Measurements from ENCODE around the gene CEP128. TPM values are rescaled to one million over a fixed set of nuclear protein-coding genes. Genes with fewer than 3 reads are reported as not detected.

CEP128 gene
- total and polyA plus RNA-seq, 2 experiments from 2014 or later, result 7.6 to 17.6 TPM

DNA sequence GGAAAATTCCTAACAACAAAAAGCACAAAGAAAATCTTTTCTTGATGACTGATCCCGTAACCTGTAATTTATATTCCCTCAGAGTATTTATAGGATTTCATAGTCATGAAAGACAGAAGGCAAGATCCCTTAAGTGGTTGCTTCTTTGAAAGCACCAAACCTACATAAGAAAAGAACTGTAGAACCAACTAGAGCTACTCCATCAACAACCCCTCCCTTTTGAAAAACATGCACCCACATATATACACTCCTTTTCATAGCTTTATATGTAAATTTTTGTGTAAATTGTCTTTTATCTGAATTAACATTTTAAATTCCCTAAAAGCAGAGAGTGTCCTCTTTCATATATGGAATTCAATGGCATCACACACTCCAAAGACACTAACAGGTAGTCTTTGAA, 215.3 kb downstream of the CEP128 start (continued):
- TF ChIP-seq, protein P1, sequence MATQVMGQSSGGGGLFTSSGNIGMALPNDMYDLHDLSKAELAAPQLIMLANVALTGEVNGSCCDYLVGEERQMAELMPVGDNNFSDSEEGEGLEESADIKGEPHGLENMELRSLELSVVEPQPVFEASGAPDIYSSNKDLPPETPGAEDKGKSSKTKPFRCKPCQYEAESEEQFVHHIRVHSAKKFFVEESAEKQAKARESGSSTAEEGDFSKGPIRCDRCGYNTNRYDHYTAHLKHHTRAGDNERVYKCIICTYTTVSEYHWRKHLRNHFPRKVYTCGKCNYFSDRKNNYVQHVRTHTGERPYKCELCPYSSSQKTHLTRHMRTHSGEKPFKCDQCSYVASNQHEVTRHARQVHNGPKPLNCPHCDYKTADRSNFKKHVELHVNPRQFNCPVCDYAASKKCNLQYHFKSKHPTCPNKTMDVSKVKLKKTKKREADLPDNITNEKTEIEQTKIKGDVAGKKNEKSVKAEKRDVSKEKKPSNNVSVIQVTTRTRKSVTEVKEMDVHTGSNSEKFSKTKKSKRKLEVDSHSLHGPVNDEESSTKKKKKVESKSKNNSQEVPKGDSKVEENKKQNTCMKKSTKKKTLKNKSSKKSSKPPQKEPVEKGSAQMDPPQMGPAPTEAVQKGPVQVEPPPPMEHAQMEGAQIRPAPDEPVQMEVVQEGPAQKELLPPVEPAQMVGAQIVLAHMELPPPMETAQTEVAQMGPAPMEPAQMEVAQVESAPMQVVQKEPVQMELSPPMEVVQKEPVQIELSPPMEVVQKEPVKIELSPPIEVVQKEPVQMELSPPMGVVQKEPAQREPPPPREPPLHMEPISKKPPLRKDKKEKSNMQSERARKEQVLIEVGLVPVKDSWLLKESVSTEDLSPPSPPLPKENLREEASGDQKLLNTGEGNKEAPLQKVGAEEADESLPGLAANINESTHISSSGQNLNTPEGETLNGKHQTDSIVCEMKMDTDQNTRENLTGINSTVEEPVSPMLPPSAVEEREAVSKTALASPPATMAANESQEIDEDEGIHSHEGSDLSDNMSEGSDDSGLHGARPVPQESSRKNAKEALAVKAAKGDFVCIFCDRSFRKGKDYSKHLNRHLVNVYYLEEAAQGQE (IDR thresholded peaks at IDR 0.05; ENCODE audit: unreplicated experiment), result no peak
- TF ChIP-seq ZNF114 (CRISPR knock-in tag; IDR thresholded peaks at IDR 0.05) (no peak), EZH2 (IDR thresholded peaks at IDR 0.05; ENCODE audit: low read depth, unreplicated experiment) (no peak), EZH2phosphoT487 (IDR thresholded peaks at IDR 0.05; ENCODE audit: unreplicated experiment) (no peak), STAT1 (IDR thresholded peaks at IDR 0.05; ENCODE audit: unreplicated experiment) (no peak), POLR2AphosphoS5 (IDR thresholded peaks at IDR 0.05; ENCODE audit: low read depth) (no peak)
- TF ChIP-seq, protein P2, sequence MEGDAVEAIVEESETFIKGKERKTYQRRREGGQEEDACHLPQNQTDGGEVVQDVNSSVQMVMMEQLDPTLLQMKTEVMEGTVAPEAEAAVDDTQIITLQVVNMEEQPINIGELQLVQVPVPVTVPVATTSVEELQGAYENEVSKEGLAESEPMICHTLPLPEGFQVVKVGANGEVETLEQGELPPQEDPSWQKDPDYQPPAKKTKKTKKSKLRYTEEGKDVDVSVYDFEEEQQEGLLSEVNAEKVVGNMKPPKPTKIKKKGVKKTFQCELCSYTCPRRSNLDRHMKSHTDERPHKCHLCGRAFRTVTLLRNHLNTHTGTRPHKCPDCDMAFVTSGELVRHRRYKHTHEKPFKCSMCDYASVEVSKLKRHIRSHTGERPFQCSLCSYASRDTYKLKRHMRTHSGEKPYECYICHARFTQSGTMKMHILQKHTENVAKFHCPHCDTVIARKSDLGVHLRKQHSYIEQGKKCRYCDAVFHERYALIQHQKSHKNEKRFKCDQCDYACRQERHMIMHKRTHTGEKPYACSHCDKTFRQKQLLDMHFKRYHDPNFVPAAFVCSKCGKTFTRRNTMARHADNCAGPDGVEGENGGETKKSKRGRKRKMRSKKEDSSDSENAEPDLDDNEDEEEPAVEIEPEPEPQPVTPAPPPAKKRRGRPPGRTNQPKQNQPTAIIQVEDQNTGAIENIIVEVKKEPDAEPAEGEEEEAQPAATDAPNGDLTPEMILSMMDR (conservative IDR thresholded peaks at IDR 0.05; ENCODE audit: low read depth in 2 of 2), result no peak

DNA sequence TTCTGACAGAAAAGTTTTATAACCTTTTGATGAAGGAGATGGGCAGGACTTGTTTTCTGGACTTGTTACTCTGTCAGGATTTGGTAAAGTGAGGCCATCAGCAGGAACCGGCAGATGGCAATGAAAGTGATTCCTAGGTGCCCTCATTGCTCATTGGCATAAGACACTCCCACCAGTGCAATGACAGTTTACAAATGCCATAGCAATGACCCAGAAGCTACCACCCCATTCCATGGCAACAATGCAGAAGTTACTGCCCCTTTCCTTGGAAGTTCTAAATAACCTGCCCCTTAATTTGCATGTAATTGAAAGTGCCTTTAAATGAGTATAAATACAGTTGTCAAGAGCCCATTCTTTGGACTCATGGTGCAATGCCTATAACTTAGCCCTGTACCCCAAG, 222.6 kb downstream of the CEP128 start:
- Histone ChIP-seq H2AFZ (no peak overlapping the region), H3K27me3 (ENCODE audit: insufficient read depth) (no peaks in the 10 kb centered on the region), H3K4me1 (ENCODE audit: insufficient read depth) (no peaks in the 10 kb centered on the region), H3K4me2 (no peak overlapping the region), H3K36me3 (ENCODE audit: insufficient read depth) (no peaks in the 10 kb centered on the region), H3K4me3 (no peak overlapping the region), H4K20me1 (replicated peaks; ENCODE audit: insufficient read depth) (no peaks in the 10 kb centered on the region), H3K79me2 (replicated peaks; ENCODE audit: insufficient read depth) (no peaks in the 10 kb centered on the region), H3F3A (replicated peaks; ENCODE audit: low read depth) (no peaks in the 10 kb centered on the region), H3K27ac (ENCODE audit: low read depth) (no peak overlapping the region), H3K9me2 (ENCODE audit: insufficient read depth) (no peaks in the 10 kb centered on the region)
- H3K27me3 Mint-ChIP-seq (ENCODE audit: insufficient read depth, low read depth, poor library complexity), result no peaks in the 10 kb centered on the region
- H3K27ac Mint-ChIP-seq, result no peak overlapping the region
- H3K4me3 Mint-ChIP-seq, result no peak overlapping the region
- ATAC-seq (no peak), DNase-seq (ENCODE audit: low spot score) (no peak)
- H3K4me1 Mint-ChIP-seq, result no peaks in the 10 kb centered on the region
- no peaks in the 10 kb centered on the region for H3K36me3 Mint-ChIP-seq (ENCODE audit: low read depth)
- no peaks in the 10 kb centered on the region for H3K9me3 Mint-ChIP-seq
- no peak for TF ChIP-seq EZH2phosphoT487 (IDR thresholded peaks at IDR 0.05; ENCODE audit: unreplicated experiment)
- TF ChIP-seq ZNF462 (CRISPR knock-in tag; IDR thresholded peaks at IDR 0.05), result no peak
- no peak for TF ChIP-seq ZNF114 (CRISPR knock-in tag; IDR thresholded peaks at IDR 0.05)
- TF ChIP-seq CREB1 (CRISPR knock-in tag; IDR thresholded peaks at IDR 0.05; ENCODE audit: low read depth), result no peak
- TF ChIP-seq STAT1 (IDR thresholded peaks at IDR 0.05; ENCODE audit: unreplicated experiment), result no peak
- TF ChIP-seq, protein P1 (IDR thresholded peaks at IDR 0.05; ENCODE audit: unreplicated experiment), result no peak
- no peak for TF ChIP-seq ZNF331 (CRISPR knock-in tag; IDR thresholded peaks at IDR 0.05; ENCODE audit: low read depth)
